IPS DF 4.7 (cell line): ENCODE measurements around the gene MIX23.

Source experiments
- DNase-seq: peaks from one replicate; pipeline ENCODE4 v3.0.0-alpha.2; 2013; ENCODE audit warnings: low spot score; ENCODE audit errors: extremely low read depth

MIX23 gene

GRCh38 chr3:122351612-122352011, 31.4 kb downstream of the MIX23 start:
- DNase-seq, result no peak

- no peak for DNase-seq
Measured at GRCh38 chr3:122350814-122351418, 32.1 kb downstream of the MIX23 start.

- no peak for DNase-seq
Measured at GRCh38 chr3:122349171-122349570, 33.9 kb downstream of the MIX23 start.

GRCh38 chr3:122343654-122344053, 39.4 kb downstream of the MIX23 start:
- DNase-seq, result no peak

GRCh38 chr3:122342803-122343202, 40.2 kb downstream of the MIX23 start:
- DNase-seq, result no peak

GRCh38 chr3:122332551-122332950, 50.5 kb downstream of the MIX23 start:
- no peak for DNase-seq

DNA sequence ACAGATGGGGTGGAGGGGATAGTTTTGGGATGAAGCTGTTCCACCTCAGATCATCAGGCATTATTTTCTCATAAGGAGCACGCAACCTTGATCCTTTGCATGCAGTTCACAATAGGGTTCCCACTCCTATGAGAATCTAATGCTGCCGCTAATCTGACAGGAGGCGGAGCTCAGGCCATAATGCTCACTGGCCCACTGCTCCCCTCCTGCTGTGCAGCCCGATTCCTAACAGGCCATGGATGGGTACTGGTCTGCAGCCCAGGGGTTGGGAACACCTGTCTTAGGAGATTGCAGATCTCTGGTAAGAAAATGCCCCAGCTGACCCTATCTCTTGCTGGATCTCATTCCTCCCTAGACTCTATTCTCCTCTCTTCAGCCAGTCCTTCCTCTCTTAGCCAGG, 51.1 kb downstream of the MIX23 start:
- no peak for DNase-seq

DNA sequence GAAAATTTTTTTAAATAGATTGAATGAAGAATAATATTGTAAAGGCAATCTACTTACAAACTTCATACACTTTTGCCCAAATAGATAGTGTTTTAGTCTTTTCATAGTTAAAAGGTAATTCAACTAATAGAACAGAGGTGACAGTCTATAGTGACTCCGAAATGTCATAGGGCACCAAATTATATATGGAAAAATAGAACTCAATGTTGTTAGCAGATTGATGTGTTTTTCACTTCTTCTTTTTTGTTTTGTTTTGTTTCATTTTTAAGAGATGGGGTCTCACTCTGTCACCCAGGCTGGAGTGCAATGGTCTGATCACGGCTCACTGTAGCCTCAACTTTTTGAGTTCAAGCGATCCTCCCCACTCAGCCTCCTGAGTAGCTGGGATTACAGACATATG, 57.3 kb downstream of the MIX23 start:
- no peak for DNase-seq

- no peak for DNase-seq
Measured at GRCh38 chr3:122324871-122325323, 58.1 kb downstream of the MIX23 start, which contains the start of gene CSTA. CSTA (plus strand) TSS chr3:122325248; CDS start chr3:122325293, 45 bp downstream.

DNA sequence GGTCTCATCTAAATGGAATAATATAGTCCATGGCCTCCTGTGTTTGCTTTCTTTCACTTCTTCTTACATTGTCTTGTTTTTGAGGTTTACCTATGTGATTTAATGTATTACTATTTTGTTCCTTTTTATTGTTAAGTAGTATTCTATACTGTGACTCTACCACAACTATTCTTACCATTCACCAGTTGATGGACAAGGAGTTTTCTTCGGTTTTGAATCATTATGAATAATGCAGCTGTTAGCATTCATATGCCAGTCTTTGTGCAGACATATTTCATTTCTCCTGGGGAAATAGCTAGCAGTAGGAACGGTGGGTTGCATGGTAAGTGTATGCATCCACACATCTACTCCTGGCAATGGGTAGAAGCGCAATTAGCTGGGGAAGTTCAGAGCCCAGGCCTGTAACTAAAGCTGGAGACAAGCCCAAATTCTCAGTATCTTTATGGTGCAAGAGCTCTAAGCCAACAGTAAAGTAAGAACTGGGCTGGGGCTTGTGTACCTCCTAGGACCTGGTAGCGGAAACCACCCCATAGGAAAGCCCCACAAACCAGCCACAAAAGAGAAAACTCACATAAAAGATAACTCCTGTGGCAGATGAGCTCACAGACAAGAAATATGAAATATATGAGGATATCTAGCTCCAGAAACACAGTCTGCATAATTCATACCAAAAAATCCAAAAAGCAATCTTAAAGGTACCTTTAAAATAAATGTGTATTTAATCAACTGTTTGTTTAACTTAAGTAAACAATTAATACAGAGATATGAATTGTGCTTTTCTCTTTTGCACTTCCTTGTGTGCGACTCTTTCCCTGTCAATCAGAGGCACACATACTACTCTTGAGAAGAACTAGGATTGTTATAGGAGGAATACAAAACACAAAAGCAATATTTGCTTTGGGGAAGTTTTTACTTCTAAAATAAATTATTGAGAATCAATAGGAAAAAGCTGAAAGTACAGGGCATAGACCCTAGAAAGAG, 60.6 kb downstream of the MIX23 start:
- no peak for DNase-seq

DNA sequence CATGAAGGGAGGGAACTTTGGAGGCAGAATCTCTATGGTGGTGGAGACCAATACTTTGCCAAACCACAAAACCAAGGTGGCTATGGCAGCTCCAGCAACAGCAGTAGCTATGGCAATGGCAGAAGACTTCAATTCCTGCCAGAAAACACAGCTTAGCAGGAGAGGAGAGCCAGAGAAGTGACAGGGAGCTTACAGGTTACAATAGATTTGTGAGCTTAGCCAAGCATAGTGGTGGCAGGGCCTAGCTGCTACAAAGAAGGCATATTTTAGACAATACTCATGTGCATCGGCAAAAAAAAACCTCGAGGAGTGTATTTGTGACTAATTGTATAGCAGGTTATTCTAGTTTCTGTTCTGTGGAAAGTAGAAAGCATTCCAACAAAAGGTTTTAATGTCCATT, 64.4 kb downstream of the MIX23 start:
- no peak for DNase-seq

DNA sequence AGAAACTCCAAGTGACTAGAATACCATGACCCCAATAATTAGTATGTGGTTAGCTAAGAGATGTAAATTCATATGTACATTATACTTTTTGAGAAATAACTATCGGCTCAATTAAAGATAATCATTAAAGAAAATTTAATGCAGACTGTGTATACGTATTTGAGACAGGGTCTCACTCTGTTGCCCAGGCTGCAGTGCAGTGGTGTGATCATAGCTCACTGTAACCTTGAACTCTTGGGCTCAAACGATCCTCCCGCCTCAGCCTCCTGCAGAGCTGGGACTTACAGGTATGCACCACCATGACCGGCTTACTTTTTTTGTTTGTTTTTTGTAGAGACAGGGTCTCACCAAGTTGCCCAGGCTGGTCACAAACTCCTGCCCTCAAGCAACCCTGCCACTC, 66.7 kb downstream of the MIX23 start:
- DNase-seq, result no peak

- DNase-seq, result no peak
Measured at GRCh38 chr3:122315619-122316018, 67.4 kb downstream of the MIX23 start.

DNA sequence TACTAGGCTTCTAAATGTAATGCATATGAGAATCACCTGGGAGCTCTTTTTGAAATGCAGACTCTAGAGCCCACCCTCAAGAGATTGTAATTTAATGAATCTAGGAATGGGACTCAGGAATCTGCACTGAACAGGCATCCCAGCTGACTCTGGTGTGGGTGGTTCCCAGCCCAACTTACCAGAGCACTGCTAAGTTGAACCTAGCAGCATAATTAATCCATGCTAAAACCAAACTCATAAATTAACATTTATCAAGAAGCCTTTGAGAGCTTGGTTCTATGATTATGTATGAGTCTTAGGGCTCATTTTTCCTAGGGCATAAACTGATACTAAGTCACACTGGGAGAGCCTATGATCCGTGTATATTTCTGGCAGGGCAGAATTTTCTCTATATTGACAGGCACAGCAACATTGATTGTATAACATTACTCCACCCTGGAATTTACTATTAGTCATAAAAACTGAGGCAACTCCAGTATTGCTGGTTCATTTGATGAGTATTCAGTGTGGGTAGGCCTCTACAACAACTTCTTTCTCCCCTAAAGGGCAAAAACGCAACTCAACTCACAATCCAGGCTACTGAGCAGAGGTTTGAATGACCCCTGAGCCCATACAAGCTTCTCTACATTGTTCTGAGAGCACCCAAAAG, 68.7 kb downstream of the MIX23 start:
- no peak for DNase-seq

DNA sequence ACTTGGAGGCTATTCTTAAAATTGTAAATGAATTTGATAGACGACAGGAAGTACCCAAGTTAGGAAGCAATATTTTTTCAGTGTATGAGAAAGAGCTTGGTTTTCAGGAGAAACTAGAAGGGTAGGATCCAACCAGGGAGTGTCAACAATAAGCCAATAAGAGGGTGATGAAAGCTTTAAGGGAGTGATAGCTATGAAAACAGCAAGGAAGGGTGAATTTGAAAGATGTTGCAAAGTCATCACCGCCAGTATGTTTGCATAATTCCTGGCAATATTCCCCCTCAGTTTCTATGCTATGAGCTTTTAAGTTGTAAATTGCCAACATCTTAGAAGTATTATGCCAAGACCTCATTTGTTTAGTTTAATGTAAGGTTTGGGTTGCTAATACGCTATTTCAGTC, 69.8 kb downstream of the MIX23 start:
- no peak for DNase-seq

DNA sequence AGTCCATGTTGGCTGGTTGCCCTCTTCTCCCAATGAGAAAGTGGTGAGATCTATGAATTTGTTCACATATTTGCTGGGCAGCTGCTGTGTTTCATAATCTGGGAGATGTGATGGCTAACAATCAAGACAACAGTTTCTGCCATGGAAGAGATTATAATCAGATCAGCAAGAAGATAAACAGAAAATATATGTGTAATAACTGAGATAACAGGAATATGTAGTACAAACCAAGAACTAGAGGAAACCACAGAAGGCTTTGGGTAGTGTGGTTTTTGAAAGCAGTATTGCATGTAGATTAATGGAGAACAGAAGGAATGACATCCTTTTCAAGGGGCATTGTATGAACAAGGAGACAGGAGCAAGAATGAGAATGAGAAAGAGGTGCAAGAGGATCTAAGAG, 70.2 kb downstream of the MIX23 start:
- no peak for DNase-seq

GRCh38 chr3:122310361-122310760, 72.7 kb downstream of the MIX23 start:
- DNase-seq, result no peak
